GM20000 (cell line): Measurements from ENCODE around the gene ACSF3.

Experiments used
- DNase-seq: peaks from one replicate; pipeline ENCODE4 v3.0.0; 2012; ENCODE audit warnings: low spot score
- CTCF ChIP-seq: IDR thresholded peaks from 2 replicates; pipeline ENCODE4 v1.5.1; 2012; ENCODE audit warnings: mild to moderate bottlenecking, control low read depth; ENCODE audit errors: extremely low read depth, missing control alignments

ACSF3 gene

GRCh38 chr16:89099905-89100304 is 6.3 kb downstream of the ACSF3 start:
- no peak for TF ChIP-seq CTCF
- no peak for DNase-seq

GRCh38 chr16:89100601-89101302 is 7.1 kb downstream of the ACSF3 start:
- TF ChIP-seq CTCF, result no peak
- DNase-seq, result no peak

GRCh38 chr16:89101303-89102040 is 7.8 kb downstream of the ACSF3 start:
- TF ChIP-seq CTCF, result no peak
- no peak for DNase-seq

GRCh38 chr16:89102041-89102471 is 8.4 kb downstream of the ACSF3 start:
- no peak for DNase-seq
- no peak for TF ChIP-seq CTCF

- no peak for TF ChIP-seq CTCF
- DNase-seq, result no peak
Measured at GRCh38 chr16:89102481-89103073, 8.9 kb downstream of the ACSF3 start.

GRCh38 chr16:89103156-89103555 is 9.5 kb downstream of the ACSF3 start:
- no peak for DNase-seq
- no peak for TF ChIP-seq CTCF

- TF ChIP-seq CTCF, result no peak
- no peak for DNase-seq
Measured at GRCh38 chr16:89103781-89104180, 10.1 kb downstream of the ACSF3 start.
